Lung (tissue), 12 donors: ENCODE data around the gene PLLP. TPM values are rescaled to one million over a fixed set of nuclear protein-coding genes. Genes with fewer than 3 reads are reported as not detected.
A peak's percentile ranks its signal among the peaks of the same experiment; 100 is the strongest.

Experiments
- ATAC-seq: fragments of 200-7000 bp; cut with Tn5 transposase; one replicate; pipeline ENCODE4 v1.9.1; 2020; ENCODE audit warnings: moderate number of reproducible peaks; ENCODE audit not compliant: insufficient read depth, low FRiP score
- DNase-seq, 3 donors: peaks; one replicate each; pipeline ENCODE4 v3.0.0-alpha.2; 2013 to 2017
- H3K27ac ChIP-seq, 2 donors: one replicate each; pipeline ENCODE4 v1.5.1; 2013; ENCODE audit warnings: mild to moderate bottlenecking in 2 of 2, moderate library complexity in 2 of 2, control low read depth in 1 of 2, inconsistent platforms in 1 of 2, low read depth in 1 of 2, low read length in 1 of 2
- H3K27me3 ChIP-seq, 3 donors: one replicate each; pipeline ENCODE4 v1.5.1; 2013; ENCODE audit warnings: low read length in 2 of 3; ENCODE audit not compliant: control insufficient read depth in 3 of 3, insufficient read depth in 3 of 3
- H3K36me3 ChIP-seq, 4 donors: one replicate each; pipeline ENCODE4 v1.5.1; 2013; ENCODE audit warnings: low read length in 4 of 4, mild to moderate bottlenecking in 1 of 4, moderate library complexity in 1 of 4; ENCODE audit not compliant: control insufficient read depth in 4 of 4, insufficient read depth in 4 of 4
- H3K4me1 ChIP-seq, 5 donors: one replicate each; pipeline ENCODE4 v1.5.1; 2013; ENCODE audit warnings: low read length in 5 of 5, mild to moderate bottlenecking in 2 of 5, moderate library complexity in 1 of 5; ENCODE audit not compliant: control insufficient read depth in 5 of 5, insufficient read depth in 5 of 5
- H3K4me3 ChIP-seq: one replicate; pipeline ENCODE4 v1.5.1; 2013; ENCODE audit warnings: mild to moderate bottlenecking, control low read depth, moderate library complexity
- H3K9ac ChIP-seq, 2 donors: one replicate each; pipeline ENCODE4 v1.5.1; 2013; ENCODE audit warnings: low read length in 2 of 2, control low read depth in 1 of 2; ENCODE audit not compliant: insufficient read depth in 1 of 2
- H3K9me3 ChIP-seq, 4 donors: one replicate each; pipeline ENCODE4 v1.5.1; 2013; ENCODE audit warnings: low read length in 3 of 4, mild to moderate bottlenecking in 1 of 4, moderate library complexity in 1 of 4; ENCODE audit not compliant: control insufficient read depth in 4 of 4, insufficient read depth in 3 of 4
- WGBS, 2 donors: extraction: QIAGEN DNeasy Blood & Tissue Kit; methylation state at CpG; one replicate each; pipeline ENCODE4 v1.1.7; 2013; 5-methylcytosine and 5-hydroxymethylcytosine counted together
- polyA plus RNA-seq, 2 donors: library from polyadenylated mRNA; stranded (reverse); fragments of 200-250 nt; gene quantifications; one replicate each; pipeline ENCODE4 v1.2.1, GENCODE V29; 2013
- total RNA-seq, 2 donors: library from RNA; depleted of rRNA in 1 of 2; stranded (reverse); fragments of >200 nt in 1 of 2; gene quantifications; one replicate each; pipeline ENCODE4 v1.2.1, GENCODE V29; 2014 to 2021
- TF ChIP-seq, protein P1 (sequence below): IDR thresholded peaks from 2 replicates; pipeline ENCODE4 v1.5.1; 2012; ENCODE audit warnings: mild to moderate bottlenecking; ENCODE audit errors: control extremely low read depth, extremely low read depth
- donor health status: control.
- donor health status: control.
- donor health status: Bipolar disorder and iron deficiency.
- donor health status: healthy.
- donor health status: DM: yes; HTN: yes; CAD: no.

PLLP gene
- total and polyA plus RNA-seq, 4 donors, result 23.8 to 98.7 (median 61.6) TPM

DNA sequence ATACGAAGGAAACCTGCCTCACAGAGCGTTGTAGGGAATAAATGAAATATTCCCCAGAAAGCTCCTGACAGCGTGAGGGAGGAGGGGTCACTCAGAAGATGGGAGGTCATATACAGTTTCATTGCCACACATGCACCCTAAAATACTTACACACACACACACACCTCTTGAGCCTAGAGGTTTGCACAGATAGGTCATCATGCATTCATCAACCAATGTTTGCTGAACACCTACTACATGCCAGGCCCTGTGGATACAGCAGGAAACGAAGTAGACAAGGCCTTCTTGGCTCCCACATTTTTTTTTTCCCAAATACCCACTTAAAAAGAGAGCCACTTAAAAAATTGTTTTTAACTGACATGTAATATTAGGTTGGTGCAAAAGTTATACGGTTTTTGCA lies 907 bp upstream of the PLLP start:
- DNase-seq, result no peak
- Histone ChIP-seq H3K4me1 (peaks cover 0 to 13% (median 0%) of the 10 kb centered on the region in 5 donors), H3K4me3 (no peak overlapping the region), H3K9ac (no peak overlapping the region), H3K27me3 (peaks cover 0 to 40% (median 26%) of the 10 kb centered on the region in 3 donors), H3K27ac (no peak overlapping the region), H3K36me3 (no peaks in the 10 kb centered on the region), H3K9me3 (no peaks in the 10 kb centered on the region)
- ATAC-seq, result no peak
- TF ChIP-seq, protein P1, sequence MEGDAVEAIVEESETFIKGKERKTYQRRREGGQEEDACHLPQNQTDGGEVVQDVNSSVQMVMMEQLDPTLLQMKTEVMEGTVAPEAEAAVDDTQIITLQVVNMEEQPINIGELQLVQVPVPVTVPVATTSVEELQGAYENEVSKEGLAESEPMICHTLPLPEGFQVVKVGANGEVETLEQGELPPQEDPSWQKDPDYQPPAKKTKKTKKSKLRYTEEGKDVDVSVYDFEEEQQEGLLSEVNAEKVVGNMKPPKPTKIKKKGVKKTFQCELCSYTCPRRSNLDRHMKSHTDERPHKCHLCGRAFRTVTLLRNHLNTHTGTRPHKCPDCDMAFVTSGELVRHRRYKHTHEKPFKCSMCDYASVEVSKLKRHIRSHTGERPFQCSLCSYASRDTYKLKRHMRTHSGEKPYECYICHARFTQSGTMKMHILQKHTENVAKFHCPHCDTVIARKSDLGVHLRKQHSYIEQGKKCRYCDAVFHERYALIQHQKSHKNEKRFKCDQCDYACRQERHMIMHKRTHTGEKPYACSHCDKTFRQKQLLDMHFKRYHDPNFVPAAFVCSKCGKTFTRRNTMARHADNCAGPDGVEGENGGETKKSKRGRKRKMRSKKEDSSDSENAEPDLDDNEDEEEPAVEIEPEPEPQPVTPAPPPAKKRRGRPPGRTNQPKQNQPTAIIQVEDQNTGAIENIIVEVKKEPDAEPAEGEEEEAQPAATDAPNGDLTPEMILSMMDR, result no peak
- WGBS, 2 donors, result 79% methylated on average over 5 of the region's 5 CpGs

DNA sequence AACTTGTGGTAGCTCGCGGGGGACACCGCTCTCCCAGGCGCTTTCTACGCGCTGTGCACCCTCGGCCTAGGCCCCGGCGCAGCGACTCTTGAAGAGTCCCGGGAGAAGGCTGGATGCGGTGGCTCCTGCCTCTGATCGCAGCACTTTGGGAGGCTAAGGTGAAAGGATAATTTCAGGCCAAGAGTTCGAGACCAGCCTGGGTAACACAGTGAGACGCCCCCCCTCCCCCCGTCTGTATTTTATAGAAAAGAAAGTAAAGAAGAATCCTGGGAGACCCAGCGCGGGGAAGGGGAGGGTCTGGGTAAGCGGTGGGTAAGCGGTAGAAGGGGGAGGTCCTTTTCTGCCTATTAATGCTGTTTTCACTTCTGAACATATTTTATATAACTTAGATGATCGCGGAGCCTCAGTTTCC lies 486 bp upstream of the PLLP start:
- peaks cover 0 to 13% (median 0%) of the 10 kb centered on the region in 5 donors for H3K4me1 ChIP-seq
- peaks cover 0 to 40% (median 26%) of the 10 kb centered on the region in 3 donors for H3K27me3 ChIP-seq
- DNase-seq (no peak), ATAC-seq (no peak)
- H3K27ac ChIP-seq, result peak overlapping the region in 1 of 2 donors; percentile 90
- no peaks in the 10 kb centered on the region for H3K36me3 ChIP-seq
- TF ChIP-seq, protein P1, result no peak
- no peak overlapping the region for H3K9ac ChIP-seq
- 15 to 18% methylated on average over 22 of the region's 22 CpGs for WGBS, 2 donors
- no peaks in the 10 kb centered on the region for H3K9me3 ChIP-seq
- H3K4me3 ChIP-seq, result peak overlapping the region; percentile 68

DNA sequence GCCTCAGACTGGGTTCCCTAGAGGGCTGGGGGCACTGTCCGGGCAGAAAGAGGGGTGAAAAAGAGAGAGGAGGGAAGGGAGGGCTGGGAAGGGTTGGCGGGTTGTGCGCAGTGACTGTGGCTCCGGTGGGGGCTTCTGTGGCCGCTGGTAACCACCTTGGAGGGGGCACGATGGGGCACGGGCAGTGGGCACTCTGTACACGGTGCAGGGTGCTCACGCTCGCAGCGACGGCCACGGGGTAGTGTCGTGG lies 588 bp downstream of the PLLP start:
- no peak overlapping the region for H3K9ac ChIP-seq
- H3K27ac ChIP-seq, result peak overlapping the region in 1 of 2 donors; percentile 90
- ATAC-seq (no peak), DNase-seq (no peak)
- H3K36me3 ChIP-seq, result no peaks in the 10 kb centered on the region
- H3K4me1 ChIP-seq, result peaks cover 0 to 13% (median 0%) of the 10 kb centered on the region in 5 donors
- no peaks in the 10 kb centered on the region for H3K9me3 ChIP-seq
- TF ChIP-seq, protein P1, result no peak
- 11 to 12% methylated on average over 14 of the region's 14 CpGs for WGBS, 2 donors
- peak overlapping the region; percentile 68 for H3K4me3 ChIP-seq
- H3K27me3 ChIP-seq, result peaks cover 0 to 42% (median 27%) of the 10 kb centered on the region in 3 donors

DNA sequence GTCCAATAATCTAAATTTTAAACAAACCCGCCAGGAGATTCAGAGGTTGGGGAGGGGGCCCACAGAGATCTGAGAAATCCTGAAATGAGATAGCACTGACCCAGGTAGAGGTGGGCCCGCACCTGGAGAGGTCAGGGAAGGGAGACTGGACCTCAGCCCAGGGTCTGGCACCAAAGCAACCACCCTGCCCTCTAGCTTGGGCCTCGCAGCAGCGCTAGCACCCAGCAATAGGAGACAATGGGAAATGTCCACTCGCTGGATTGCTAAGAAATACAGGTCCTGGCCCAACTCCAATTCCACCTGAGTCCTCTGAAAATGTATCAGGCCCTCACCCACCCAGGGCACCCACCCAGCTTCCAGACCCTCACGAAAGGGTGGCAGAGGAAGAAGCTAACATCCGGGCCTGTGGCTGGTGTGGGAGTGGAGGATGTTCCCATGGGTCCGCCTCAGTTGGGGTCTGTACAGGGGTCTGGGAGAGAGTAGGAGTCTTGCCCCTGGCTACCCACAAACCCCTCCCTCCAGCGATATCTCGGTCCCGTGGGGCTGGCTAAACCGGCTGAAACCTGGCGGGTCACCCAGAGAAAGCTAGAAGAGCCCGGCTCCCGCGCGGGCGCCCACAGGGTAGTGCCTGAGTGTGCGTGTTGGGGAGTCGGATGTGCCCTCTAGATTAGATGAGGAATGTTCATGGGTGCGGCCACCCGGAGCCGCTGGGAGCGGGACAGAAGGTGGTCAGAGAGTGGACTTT lies 1.1 kb downstream of the PLLP start:
- DNase-seq (peak in 1 of 3 donors; percentile 27), ATAC-seq (peak; percentile 19)

More for the DNA sequence above, 1.1 kb downstream of the PLLP start:
- H3K9ac ChIP-seq, result no peak overlapping the region
- peak overlapping the region in 1 of 2 donors; percentile 90 for H3K27ac ChIP-seq
- H3K9me3 ChIP-seq, result no peaks in the 10 kb centered on the region
- no peaks in the 10 kb centered on the region for H3K36me3 ChIP-seq
- H3K27me3 ChIP-seq, result peaks cover 0 to 42% (median 29%) of the 10 kb centered on the region in 3 donors
- WGBS, 2 donors, result 39 to 55% methylated on average over 24 of the region's 24 CpGs
- H3K4me1 ChIP-seq, result peaks cover 0 to 13% (median 0%) of the 10 kb centered on the region in 5 donors
- TF ChIP-seq, protein P1, result no peak
- peak overlapping the region; percentile 68 for H3K4me3 ChIP-seq
